Mononuclear cell (primary cell): Measurements from ENCODE around the gene GFM1. TPM values are rescaled to one million over a fixed set of nuclear protein-coding genes. Genes with fewer than 3 reads are reported as not detected.

Experiments used
- H3K27me3 ChIP-seq: 2 replicates; pipeline ENCODE4 v1.6.0; 2011; ENCODE audit warnings: low read length, control low read depth; ENCODE audit not compliant: insufficient read depth
- H3K4me1 ChIP-seq: 2 replicates; pipeline ENCODE4 v1.5.1; 2011; ENCODE audit warnings: mild to moderate bottlenecking, low read length, control low read depth; ENCODE audit not compliant: insufficient read depth
- H3K4me3 ChIP-seq: 2 replicates; pipeline ENCODE4 v1.5.1; 2011; ENCODE audit warnings: mild to moderate bottlenecking, low read length, moderate library complexity
- H3K9me3 ChIP-seq: 2 replicates; pipeline ENCODE4 v1.5.1; 2011; ENCODE audit warnings: low read depth, mild to moderate bottlenecking, control low read depth, low read length
- total RNA-seq: library from RNA; depleted of rRNA; stranded (reverse); fragments of >200 nt; gene quantifications from one replicate; pipeline ENCODE4 v1.2.3, GENCODE V29; 2012

The GFM1 gene
- total RNA-seq, 1 donor = 34.0 TPM

- Histone ChIP-seq H3K9me3 (no peaks in the 10 kb centered on the region), H3K4me3 (no peak overlapping the region), H3K4me1 (peaks cover 24% of the 10 kb centered on the region), H3K27me3 (peaks cover 6% of the 10 kb centered on the region)
These were observed 87.2 kb downstream of the GFM1 start for GRCh38 chr3:158731486-158731885.

- peaks cover 6% of the 10 kb centered on the region for H3K27me3 ChIP-seq
- peaks cover 24% of the 10 kb centered on the region for H3K4me1 ChIP-seq
- H3K4me3 ChIP-seq = peak within 1 kb of the TSS; percentile 40
- no peaks in the 10 kb centered on the region for H3K9me3 ChIP-seq
These were observed 87.9 kb downstream of the GFM1 start, which contains the start of gene RARRES1 for GRCh38 chr3:158731938-158732855. Gene RARRES1 (minus strand): TSS chr3:158732457. CDS start chr3:158732415, 42 bp downstream.

- H3K4me3 ChIP-seq = no peak overlapping the region
- peaks cover 6% of the 10 kb centered on the region for H3K27me3 ChIP-seq
- no peaks in the 10 kb centered on the region for H3K9me3 ChIP-seq
- peaks cover 18% of the 10 kb centered on the region for H3K4me1 ChIP-seq
These were observed 88.5 kb downstream of the GFM1 start for GRCh38 chr3:158732856-158733200.

- Histone ChIP-seq H3K27me3 (peaks cover 6% of the 10 kb centered on the region), H3K4me3 (no peak overlapping the region), H3K4me1 (peaks cover 13% of the 10 kb centered on the region), H3K9me3 (no peaks in the 10 kb centered on the region)
These were observed 89.3 kb downstream of the GFM1 start for GRCh38 chr3:158733656-158734055.

DNA sequence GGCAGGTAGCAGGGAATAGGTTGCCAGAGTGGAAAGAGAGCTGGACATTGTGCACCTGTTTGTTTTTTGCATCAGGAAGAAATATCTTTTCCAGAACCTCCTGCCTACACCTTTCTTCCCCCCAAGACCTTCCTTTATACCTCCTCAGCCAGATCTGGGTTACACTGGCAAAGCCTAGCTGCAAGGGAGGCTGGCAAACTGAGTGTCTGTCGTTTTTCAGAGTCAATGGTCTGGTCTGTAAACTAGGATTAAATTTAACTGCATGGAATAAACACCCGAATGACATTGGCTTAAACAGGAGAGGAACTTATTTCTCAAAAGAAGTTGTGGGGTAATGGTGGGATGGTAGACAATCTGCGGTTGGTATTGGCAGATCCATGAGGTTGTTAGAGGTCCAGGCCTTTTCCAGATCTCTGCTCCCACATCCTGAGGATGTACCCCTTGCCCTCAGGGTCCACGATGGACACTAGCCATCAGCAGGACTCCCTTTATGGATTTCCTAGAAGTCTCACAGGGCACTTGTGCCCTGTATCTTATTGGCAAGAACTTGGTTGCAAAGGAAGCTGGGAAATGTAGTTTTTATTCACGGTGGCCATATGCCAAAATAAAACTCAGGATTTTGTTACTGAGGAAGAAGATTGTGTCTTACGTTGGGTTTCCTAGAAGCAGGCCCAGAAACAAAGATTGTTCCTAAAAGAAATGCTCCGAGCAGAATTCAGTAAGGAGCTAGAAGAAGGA is 91.1 kb downstream of the GFM1 start:
- Histone ChIP-seq H3K4me3 (no peak overlapping the region), H3K9me3 (no peaks in the 10 kb centered on the region), H3K4me1 (peaks cover 13% of the 10 kb centered on the region), H3K27me3 (peaks cover 6% of the 10 kb centered on the region)

- Histone ChIP-seq H3K9me3 (no peaks in the 10 kb centered on the region), H3K4me1 (peaks cover 3% of the 10 kb centered on the region), H3K27me3 (no peaks in the 10 kb centered on the region), H3K4me3 (no peak overlapping the region)
These were observed 93.1 kb downstream of the GFM1 start for GRCh38 chr3:158737410-158737809.

DNA sequence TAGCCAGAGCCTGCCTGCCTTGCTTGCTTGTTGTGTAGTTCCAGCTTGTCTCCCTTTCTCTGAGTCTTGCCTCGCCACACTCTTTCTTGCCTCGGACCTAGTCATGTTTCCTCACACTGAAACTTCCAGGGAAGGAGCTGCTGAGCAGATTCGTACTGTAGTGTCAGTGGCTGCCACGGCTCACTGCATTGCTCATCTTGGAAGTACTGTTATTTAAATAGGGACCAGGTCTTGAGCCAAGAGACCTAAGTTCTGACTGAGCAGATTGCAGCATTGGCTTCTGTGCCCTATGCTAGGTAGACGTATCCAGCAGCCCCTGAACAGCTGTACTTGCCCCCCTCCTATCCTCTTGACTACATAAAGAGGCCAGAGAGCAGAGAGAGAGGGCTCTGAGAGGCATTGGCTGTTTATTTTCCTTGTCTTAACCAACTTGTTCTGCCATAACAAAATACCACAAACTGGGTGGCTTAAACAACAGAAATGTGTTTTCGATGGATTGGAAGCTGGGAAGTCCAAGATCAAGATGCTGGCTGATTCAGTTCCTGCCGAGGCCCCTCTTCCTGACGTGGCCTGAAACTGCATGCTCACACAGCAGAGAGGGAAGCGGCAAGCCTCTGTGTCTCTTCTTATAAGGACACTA is 93.8 kb downstream of the GFM1 start:
- Histone ChIP-seq H3K9me3 (no peaks in the 10 kb centered on the region), H3K4me1 (no peaks in the 10 kb centered on the region), H3K27me3 (no peaks in the 10 kb centered on the region), H3K4me3 (no peak overlapping the region)

GRCh38 chr3:158738653-158739052 is 94.3 kb downstream of the GFM1 start:
- Histone ChIP-seq H3K4me1 (no peaks in the 10 kb centered on the region), H3K4me3 (no peak overlapping the region), H3K9me3 (no peaks in the 10 kb centered on the region), H3K27me3 (no peaks in the 10 kb centered on the region)

DNA sequence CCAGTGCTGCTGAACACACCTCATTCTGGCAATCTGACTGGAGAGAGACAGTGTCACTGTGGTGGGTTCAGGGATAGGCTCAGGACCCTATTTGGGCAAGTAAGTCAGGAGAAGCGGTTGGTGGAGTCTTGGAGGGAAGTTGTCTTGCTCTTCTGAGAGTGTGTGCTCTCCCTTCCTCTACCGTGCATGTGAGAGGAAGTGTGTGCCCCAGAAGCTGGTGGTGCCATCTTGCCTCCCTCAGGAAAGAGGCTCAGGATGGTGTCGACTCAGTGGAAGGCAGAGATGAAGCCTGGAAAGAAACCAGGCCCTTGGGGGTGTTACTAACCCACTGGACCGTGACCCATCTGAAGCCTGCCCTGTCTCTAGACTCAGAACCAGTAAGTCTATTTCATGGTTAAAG is 94.8 kb downstream of the GFM1 start:
- H3K9me3 ChIP-seq = no peaks in the 10 kb centered on the region
- no peaks in the 10 kb centered on the region for H3K27me3 ChIP-seq

GRCh38 chr3:158739661-158740060 is 95.3 kb downstream of the GFM1 start:
- H3K4me3 ChIP-seq = no peak overlapping the region

More for the DNA sequence above, 94.8 kb downstream of the GFM1 start:
- Histone ChIP-seq H3K4me3 (no peak overlapping the region), H3K4me1 (no peaks in the 10 kb centered on the region)

More at GRCh38 chr3:158739661-158740060, 95.3 kb downstream of the GFM1 start:
- Histone ChIP-seq H3K27me3 (no peaks in the 10 kb centered on the region), H3K9me3 (no peaks in the 10 kb centered on the region), H3K4me1 (no peaks in the 10 kb centered on the region)

Other genes with a start within 250 kb of the GFM1 start
- 0.73 TPM for gene MLF1, start 73.3 kb upstream of the GFM1 start, total RNA-seq
- gene LXN, start 28.1 kb downstream of the GFM1 start, total RNA-seq = 2.7 TPM
- not detected for gene RARRES1, start 87.9 kb downstream of the GFM1 start, total RNA-seq
- 91.4 TPM for gene MFSD1, start 157.5 kb downstream of the GFM1 start, total RNA-seq